Esophagus squamous epithelium (tissue), 4 donors: ENCODE data around the gene PRSS48.

Experiments
- POLR2A ChIP-seq, 4 donors: fragments of 450-650 bp; IDR thresholded peaks; one replicate each; pipeline ENCODE4 v1.6.1; 2017; ENCODE audit warnings: antibody characterized with exemption in 4 of 4, mild to moderate bottlenecking in 4 of 4, moderate library complexity in 3 of 4
- TF ChIP-seq, protein P1 (sequence below), 6 experiments: fragments of 450-650 bp in 4 of 6; fragments of 200-600 bp in 2 of 6; sonication (generic) in 2 of 6; IDR thresholded peaks; one replicate each; pipeline ENCODE4 v1.5.1; 2016 to 2019; ENCODE audit warnings: antibody characterized with exemption in 6 of 6, mild to moderate bottlenecking in 4 of 6, moderate library complexity in 4 of 6

DNA sequence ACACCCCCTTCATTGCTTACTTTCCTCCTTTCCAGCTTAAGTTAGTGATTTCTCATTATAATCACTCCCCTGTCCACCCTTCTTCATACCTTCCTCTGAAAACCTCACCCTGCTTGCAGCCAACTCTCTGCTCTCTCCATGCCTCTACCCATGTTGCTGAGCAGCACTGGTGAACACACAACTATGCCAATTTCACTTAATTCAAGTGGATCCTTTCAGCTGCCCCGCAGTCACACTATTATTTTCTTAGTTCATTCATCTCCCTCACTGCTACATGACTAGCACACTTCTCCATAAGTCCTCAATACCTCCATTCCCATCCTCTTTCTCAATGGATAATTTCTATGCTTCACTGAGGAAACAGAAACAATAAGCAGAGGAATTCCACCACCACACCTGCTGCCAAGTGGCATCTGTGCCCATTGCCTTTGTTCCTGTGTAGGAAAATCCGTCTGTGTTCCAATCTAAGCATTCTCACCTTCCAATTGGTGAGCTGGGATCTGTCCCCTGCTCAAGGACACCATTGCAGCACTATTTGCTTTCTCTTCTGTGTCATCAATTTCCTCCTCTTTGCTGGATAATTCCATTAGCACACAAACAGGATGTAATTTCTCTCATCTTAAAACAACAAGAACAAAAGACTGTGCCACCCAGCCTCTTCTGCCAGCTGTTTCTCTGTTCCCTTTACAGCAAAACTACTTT lies 25.2 kb upstream of the PRSS48 start:
- TF ChIP-seq, protein P1, sequence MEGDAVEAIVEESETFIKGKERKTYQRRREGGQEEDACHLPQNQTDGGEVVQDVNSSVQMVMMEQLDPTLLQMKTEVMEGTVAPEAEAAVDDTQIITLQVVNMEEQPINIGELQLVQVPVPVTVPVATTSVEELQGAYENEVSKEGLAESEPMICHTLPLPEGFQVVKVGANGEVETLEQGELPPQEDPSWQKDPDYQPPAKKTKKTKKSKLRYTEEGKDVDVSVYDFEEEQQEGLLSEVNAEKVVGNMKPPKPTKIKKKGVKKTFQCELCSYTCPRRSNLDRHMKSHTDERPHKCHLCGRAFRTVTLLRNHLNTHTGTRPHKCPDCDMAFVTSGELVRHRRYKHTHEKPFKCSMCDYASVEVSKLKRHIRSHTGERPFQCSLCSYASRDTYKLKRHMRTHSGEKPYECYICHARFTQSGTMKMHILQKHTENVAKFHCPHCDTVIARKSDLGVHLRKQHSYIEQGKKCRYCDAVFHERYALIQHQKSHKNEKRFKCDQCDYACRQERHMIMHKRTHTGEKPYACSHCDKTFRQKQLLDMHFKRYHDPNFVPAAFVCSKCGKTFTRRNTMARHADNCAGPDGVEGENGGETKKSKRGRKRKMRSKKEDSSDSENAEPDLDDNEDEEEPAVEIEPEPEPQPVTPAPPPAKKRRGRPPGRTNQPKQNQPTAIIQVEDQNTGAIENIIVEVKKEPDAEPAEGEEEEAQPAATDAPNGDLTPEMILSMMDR (IDR thresholded peaks at IDR 0.05), result no peak
- no peak for TF ChIP-seq POLR2A (IDR thresholded peaks at IDR 0.05)
